SK-N-MC (cell line): ENCODE results near the gene KLK1.
"Not testable (repeated sequence)": the region's sequence is repeated elsewhere in the genome, so short reads cannot be mapped to it uniquely, and the experiment has no call there.

Source experiments
- EZH2 ChIP-seq: fragments of 200-600 bp; sonication (generic); IDR thresholded peaks from one replicate; pipeline ENCODE4 v1.6.1; 2017; ENCODE audit warnings: antibody characterized with exemption
- POLR2AphosphoS5 ChIP-seq: IDR thresholded peaks from 2 replicates; pipeline ENCODE4 v1.6.1; 2012; ENCODE audit warnings: mild to moderate bottlenecking, low read depth, low read length, borderline replicate concordance

DNA sequence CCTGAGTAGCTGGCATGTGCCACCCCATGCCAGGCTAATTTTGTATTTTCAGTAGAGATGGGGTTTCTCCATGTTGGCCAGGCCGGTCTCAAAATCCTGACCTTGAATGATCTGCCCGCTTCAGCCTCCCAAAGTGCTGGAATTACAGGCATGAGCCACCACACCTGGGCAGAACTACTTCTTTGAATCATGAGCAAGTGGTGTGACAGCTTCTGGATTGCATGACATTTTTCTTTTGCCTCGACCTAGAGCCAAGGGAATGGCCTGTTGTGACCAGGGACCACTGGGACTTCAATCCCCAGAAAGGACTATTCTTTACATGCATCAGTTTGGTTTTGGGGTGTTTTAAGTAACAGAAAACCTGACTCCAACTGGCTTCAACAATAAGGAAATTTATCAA lies 50.7 kb downstream of the KLK1 start:
- not testable (repeated sequence) for TF ChIP-seq POLR2AphosphoS5, EZH2
